ENCODE data around the gene VASN.

VASN gene

DNA sequence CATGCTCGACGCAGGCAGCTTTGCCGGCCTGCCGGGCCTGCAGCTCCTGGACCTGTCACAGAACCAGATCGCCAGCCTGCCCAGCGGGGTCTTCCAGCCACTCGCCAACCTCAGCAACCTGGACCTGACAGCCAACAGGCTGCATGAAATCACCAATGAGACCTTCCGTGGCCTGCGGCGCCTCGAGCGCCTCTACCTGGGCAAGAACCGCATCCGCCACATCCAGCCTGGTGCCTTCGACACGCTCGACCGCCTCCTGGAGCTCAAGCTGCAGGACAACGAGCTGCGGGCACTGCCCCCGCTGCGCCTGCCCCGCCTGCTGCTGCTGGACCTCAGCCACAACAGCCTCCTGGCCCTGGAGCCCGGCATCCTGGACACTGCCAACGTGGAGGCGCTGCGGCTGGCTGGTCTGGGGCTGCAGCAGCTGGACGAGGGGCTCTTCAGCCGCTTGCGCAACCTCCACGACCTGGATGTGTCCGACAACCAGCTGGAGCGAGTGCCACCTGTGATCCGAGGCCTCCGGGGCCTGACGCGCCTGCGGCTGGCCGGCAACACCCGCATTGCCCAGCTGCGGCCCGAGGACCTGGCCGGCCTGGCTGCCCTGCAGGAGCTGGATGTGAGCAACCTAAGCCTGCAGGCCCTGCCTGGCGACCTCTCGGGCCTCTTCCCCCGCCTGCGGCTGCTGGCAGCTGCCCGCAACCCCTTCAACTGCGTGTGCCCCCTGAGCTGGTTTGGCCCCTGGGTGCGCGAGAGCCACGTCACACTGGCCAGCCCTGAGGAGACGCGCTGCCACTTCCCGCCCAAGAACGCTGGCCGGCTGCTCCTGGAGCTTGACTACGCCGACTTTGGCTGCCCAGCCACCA, 9.7 kb downstream of the VASN start:
- DNase-seq (ENCODE audit: low read depth, low spot score) = no peak
- in situ Hi-C loops (cut with HindIII; ENCODE audit: low sequenced_read_pairs) = no loop called here
- TF ChIP-seq, protein P1, sequence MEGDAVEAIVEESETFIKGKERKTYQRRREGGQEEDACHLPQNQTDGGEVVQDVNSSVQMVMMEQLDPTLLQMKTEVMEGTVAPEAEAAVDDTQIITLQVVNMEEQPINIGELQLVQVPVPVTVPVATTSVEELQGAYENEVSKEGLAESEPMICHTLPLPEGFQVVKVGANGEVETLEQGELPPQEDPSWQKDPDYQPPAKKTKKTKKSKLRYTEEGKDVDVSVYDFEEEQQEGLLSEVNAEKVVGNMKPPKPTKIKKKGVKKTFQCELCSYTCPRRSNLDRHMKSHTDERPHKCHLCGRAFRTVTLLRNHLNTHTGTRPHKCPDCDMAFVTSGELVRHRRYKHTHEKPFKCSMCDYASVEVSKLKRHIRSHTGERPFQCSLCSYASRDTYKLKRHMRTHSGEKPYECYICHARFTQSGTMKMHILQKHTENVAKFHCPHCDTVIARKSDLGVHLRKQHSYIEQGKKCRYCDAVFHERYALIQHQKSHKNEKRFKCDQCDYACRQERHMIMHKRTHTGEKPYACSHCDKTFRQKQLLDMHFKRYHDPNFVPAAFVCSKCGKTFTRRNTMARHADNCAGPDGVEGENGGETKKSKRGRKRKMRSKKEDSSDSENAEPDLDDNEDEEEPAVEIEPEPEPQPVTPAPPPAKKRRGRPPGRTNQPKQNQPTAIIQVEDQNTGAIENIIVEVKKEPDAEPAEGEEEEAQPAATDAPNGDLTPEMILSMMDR (IDR thresholded peaks at IDR 0.05; ENCODE audit: low read depth, low read length) = no peak

DNA sequence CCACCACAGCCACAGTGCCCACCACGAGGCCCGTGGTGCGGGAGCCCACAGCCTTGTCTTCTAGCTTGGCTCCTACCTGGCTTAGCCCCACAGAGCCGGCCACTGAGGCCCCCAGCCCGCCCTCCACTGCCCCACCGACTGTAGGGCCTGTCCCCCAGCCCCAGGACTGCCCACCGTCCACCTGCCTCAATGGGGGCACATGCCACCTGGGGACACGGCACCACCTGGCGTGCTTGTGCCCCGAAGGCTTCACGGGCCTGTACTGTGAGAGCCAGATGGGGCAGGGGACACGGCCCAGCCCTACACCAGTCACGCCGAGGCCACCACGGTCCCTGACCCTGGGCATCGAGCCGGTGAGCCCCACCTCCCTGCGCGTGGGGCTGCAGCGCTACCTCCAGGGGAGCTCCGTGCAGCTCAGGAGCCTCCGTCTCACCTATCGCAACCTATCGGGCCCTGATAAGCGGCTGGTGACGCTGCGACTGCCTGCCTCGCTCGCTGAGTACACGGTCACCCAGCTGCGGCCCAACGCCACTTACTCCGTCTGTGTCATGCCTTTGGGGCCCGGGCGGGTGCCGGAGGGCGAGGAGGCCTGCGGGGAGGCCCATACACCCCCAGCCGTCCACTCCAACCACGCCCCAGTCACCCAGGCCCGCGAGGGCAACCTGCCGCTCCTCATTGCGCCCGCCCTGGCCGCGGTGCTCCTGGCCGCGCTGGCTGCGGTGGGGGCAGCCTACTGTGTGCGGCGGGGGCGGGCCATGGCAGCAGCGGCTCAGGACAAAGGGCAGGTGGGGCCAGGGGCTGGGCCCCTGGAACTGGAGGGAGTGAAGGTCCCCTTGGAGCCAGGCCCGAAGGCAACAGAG, 10.5 kb downstream of the VASN start:
- in situ Hi-C loops (cut with HindIII; ENCODE audit: low sequenced_read_pairs) = no loop called here
- no peak overlapping the region for H3K4me3 ChIP-seq (ENCODE audit: low read depth, low read length)

More for the DNA sequence above, 9.7 kb downstream of the VASN start:
- no peak overlapping the region for H3K4me3 ChIP-seq (ENCODE audit: low read depth, low read length)

DNA sequence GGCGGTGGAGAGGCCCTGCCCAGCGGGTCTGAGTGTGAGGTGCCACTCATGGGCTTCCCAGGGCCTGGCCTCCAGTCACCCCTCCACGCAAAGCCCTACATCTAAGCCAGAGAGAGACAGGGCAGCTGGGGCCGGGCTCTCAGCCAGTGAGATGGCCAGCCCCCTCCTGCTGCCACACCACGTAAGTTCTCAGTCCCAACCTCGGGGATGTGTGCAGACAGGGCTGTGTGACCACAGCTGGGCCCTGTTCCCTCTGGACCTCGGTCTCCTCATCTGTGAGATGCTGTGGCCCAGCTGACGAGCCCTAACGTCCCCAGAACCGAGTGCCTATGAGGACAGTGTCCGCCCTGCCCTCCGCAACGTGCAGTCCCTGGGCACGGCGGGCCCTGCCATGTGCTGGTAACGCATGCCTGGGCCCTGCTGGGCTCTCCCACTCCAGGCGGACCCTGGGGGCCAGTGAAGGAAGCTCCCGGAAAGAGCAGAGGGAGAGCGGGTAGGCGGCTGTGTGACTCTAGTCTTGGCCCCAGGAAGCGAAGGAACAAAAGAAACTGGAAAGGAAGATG, 11.2 kb downstream of the VASN start:
- no peak overlapping the region for H3K4me3 ChIP-seq (ENCODE audit: low read depth, low read length)
- no peak for DNase-seq (ENCODE audit: low read depth, low spot score)
- in situ Hi-C loops (cut with HindIII; ENCODE audit: low sequenced_read_pairs) = no loop called here
- TF ChIP-seq, protein P1 (IDR thresholded peaks at IDR 0.05; ENCODE audit: low read depth, low read length) = no peak

More for the DNA sequence above, 10.5 kb downstream of the VASN start:
- no peak for DNase-seq (ENCODE audit: low read depth, low spot score)
- TF ChIP-seq, protein P1 (IDR thresholded peaks at IDR 0.05; ENCODE audit: low read depth, low read length) = no peak

DNA sequence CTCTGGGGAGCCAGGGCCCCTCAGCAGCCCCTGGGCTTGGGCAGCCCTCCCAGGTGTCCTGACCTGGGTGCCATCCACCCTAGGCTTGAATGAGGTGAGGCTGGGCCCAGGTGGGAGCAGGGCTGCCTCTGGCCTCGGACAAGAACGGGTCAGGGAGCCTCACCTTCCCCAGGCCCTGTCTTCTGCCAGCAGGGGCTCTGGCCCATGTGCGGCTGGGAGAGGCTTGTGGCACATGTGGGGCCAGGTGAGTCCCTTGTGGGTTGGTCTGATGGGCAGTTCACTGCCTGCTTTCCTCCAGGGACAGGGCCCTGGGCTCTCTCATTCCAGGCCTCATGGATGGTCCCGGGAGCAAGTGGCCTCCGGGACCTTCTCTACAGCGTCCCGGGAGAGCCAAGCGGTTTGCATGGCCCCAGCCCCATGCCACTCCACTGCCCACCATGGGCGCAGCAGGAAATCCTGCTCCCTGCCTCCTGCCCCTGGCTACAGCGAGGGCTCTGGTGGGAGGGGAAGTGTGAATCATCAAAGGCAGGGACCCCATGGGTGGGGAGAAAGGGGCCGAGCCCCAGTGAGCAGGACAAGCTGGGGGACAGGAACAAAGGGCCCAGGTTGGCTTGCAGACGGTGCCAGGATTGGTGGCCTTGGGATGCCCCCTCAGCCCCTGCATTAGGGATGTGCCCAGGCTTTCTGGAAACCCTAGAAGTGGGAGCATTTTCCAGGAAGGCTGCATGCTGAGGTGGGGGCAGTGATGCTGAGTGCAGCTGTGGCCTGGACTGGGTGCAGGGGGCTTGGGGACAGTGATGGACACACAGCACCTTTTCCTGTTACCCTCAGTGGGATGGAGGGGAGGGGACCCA, 12.2 kb downstream of the VASN start:
- TF ChIP-seq, protein P1 (IDR thresholded peaks at IDR 0.05; ENCODE audit: low read depth, low read length) = no peak
- in situ Hi-C loops (cut with HindIII; ENCODE audit: low sequenced_read_pairs) = no loop called here
- no peak overlapping the region for H3K4me3 ChIP-seq (ENCODE audit: low read depth, low read length)
- DNase-seq (ENCODE audit: low read depth, low spot score) = no peak

DNA sequence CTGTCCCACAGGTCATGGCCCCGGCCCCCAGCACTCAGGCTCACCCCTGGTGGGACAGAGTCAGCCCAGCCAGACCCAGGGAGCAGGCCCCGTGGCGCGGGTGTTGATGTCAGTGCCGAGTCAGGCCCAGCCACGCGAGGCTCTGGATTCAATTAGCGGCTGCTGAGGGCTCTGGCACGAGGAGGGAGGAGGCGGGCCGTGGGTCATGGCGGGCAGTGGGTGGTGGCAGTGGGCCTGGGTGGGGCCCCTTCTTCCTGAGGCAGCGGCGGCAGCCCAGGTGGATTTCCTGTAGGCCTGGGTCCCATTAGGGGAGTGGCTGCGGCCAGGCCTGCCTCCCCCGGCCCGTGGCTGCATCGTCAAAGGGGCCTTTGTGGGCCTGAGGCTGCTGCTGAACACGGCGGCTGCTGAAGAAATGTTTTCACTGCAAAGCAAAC, 12.9 kb downstream of the VASN start:
- no peak overlapping the region for H3K4me3 ChIP-seq (ENCODE audit: low read depth, low read length)
- in situ Hi-C loops (cut with HindIII; ENCODE audit: low sequenced_read_pairs) = no loop called here
- TF ChIP-seq, protein P1 (IDR thresholded peaks at IDR 0.05; ENCODE audit: low read depth, low read length) = no peak
- DNase-seq (ENCODE audit: low read depth, low spot score) = no peak

All from astrocyte of the spinal cord (primary cell).